GM19324 (cell line): ENCODE results near the gene RRAGC.

Source experiments
- ATAC-seq: cut with Tn5 transposase; IDR thresholded peaks from one replicate; pipeline ENCODE4 v1.9.1; 2021; ENCODE audit warnings: mild to moderate bottlenecking, moderate library complexity; ENCODE audit not compliant: unreplicated experiment, low FRiP score

The RRAGC gene

GRCh38 chr1:38788341-38789336, 70.9 kb downstream of the RRAGC start:
- ATAC-seq, result no peak
